Sigmoid colon (tissue), 7 donors: ENCODE measurements around the gene CFL2. TPM values are rescaled to one million over a fixed set of nuclear protein-coding genes. Genes with fewer than 3 reads are reported as not detected.

Experiments used
- DNase-seq: peaks from one replicate; pipeline ENCODE4 v3.0.0-alpha.2; 2019
- H3K27ac ChIP-seq, 4 donors: fragments of 200-600 bp; sonication (generic); one replicate each; pipeline ENCODE4 v1.5.1; 2016 to 2019; ENCODE audit warnings: mild to moderate bottlenecking in 1 of 4
- H3K27me3 ChIP-seq, 3 donors: fragments of 200-600 bp; sonication (generic); one replicate each; pipeline ENCODE4 v1.5.1; 2019; ENCODE audit warnings: mild to moderate bottlenecking in 1 of 3
- H3K36me3 ChIP-seq, 4 donors: fragments of 200-600 bp; sonication (generic); one replicate each; pipeline ENCODE4 v1.5.1; 2016 to 2019
- H3K4me1 ChIP-seq, 4 donors: fragments of 200-600 bp; sonication (generic); one replicate each; pipeline ENCODE4 v1.5.1; 2017 to 2019
- H3K4me3 ChIP-seq, 4 donors: fragments of 200-600 bp; sonication (generic); one replicate each; pipeline ENCODE4 v1.5.1; 2017 to 2019; ENCODE audit warnings: mild to moderate bottlenecking in 2 of 4, moderate library complexity in 1 of 4
- H3K9me3 ChIP-seq, 4 donors: fragments of 200-600 bp in 3 of 4; sonication (generic) in 3 of 4; one replicate each; pipeline versions ENCODE4 v1.5.1 to v1.6.1; 2013 to 2019
- CTCF ChIP-seq, 4 experiments: fragments of 450-650 bp in 3 of 4; fragments of 200-600 bp in 1 of 4; IDR thresholded peaks; one replicate each; pipeline ENCODE4 v1.5.1; 2016 to 2019; ENCODE audit warnings: antibody characterized with exemption in 4 of 4, mild to moderate bottlenecking in 3 of 4, moderate library complexity in 2 of 4
- EP300 ChIP-seq, 4 donors: sonication (generic); formaldehyde crosslinking; IDR thresholded peaks; one replicate each; pipeline ENCODE4 v1.6.1; 2017; ENCODE audit warnings: antibody characterized with exemption in 4 of 4
- POLR2A ChIP-seq, 2 donors: fragments of 450-650 bp; IDR thresholded peaks; one replicate each; pipeline ENCODE4 v1.6.1; 2016; ENCODE audit warnings: antibody characterized with exemption in 2 of 2, mild to moderate bottlenecking in 2 of 2, moderate library complexity in 2 of 2
- POLR2AphosphoS5 ChIP-seq, 4 donors: sonication (generic); formaldehyde crosslinking; IDR thresholded peaks; one replicate each; pipeline ENCODE4 v1.6.1; 2017; ENCODE audit warnings: antibody characterized with exemption in 4 of 4
- WGBS, 2 donors: extraction: QIAGEN DNeasy Blood & Tissue Kit; methylation state at CpG; one replicate each; pipeline ENCODE4 v1.1.7; 2013; 5-methylcytosine and 5-hydroxymethylcytosine counted together
- intact Hi-C: fragments of 100-400 bp; cut with DNase I; formaldehyde crosslinking; loops from one replicate; pipeline ENCODE4 v1.15.1; 2023
- polyA plus RNA-seq, 3 donors: library from polyadenylated mRNA; stranded (reverse); fragments of 200-250 nt; gene quantifications; one replicate each; pipeline ENCODE4 v1.2.3, GENCODE V29; 2013
- total RNA-seq, 4 donors: library from RNA; depleted of rRNA; stranded (reverse); fragments of >200 nt; gene quantifications; one replicate each; pipeline ENCODE4 v1.1.0, GENCODE V29; 2016
- donor health status: healthy with polysubstance abuse.
- donor health status: Bipolar disorder and iron deficiency.
- donor health status: healthy.

The CFL2 gene
- total and polyA plus RNA-seq, 7 donors = 6.0 to 380 (median 251) TPM

GRCh38 chr14:34678735-34679134, 35.7 kb downstream of the CFL2 start:
- 90 to 92% methylated on average over 8 of the region's 8 CpGs for WGBS, 2 donors

GRCh38 chr14:34678306-34678705, 36.1 kb downstream of the CFL2 start:
- Histone ChIP-seq H3K9me3 (no peaks in the 10 kb centered on the region), H3K27ac (no peak overlapping the region), H3K36me3 (no peaks in the 10 kb centered on the region), H3K4me1 (no peaks in the 10 kb centered on the region), H3K4me3 (no peak overlapping the region), H3K27me3 (no peaks in the 10 kb centered on the region)
- TF ChIP-seq POLR2AphosphoS5 (IDR thresholded peaks at IDR 0.05) (no peak), POLR2A (IDR thresholded peaks at IDR 0.05) (no peak), EP300 (IDR thresholded peaks at IDR 0.05) (no peak), CTCF (IDR thresholded peaks at IDR 0.05) (no peak)
- intact Hi-C loops = no loop called here
- WGBS, 2 donors = 84 to 87% methylated on average over 7 of the region's 7 CpGs
- DNase-seq = no peak

More at GRCh38 chr14:34678735-34679134, 35.7 kb downstream of the CFL2 start:
- Histone ChIP-seq H3K27me3 (no peaks in the 10 kb centered on the region), H3K4me3 (no peak overlapping the region), H3K9me3 (no peaks in the 10 kb centered on the region), H3K4me1 (no peaks in the 10 kb centered on the region), H3K27ac (no peak overlapping the region), H3K36me3 (no peaks in the 10 kb centered on the region)
- no peak for TF ChIP-seq POLR2AphosphoS5 (IDR thresholded peaks at IDR 0.05)
- TF ChIP-seq POLR2A (IDR thresholded peaks at IDR 0.05) = no peak
- TF ChIP-seq EP300 (IDR thresholded peaks at IDR 0.05) = no peak
- no peak for TF ChIP-seq CTCF (IDR thresholded peaks at IDR 0.05)
- no peak for DNase-seq
- intact Hi-C loops = no loop called here

GRCh38 chr14:34676516-34677211, 37.7 kb downstream of the CFL2 start:
- Histone ChIP-seq H3K27ac (no peak overlapping the region), H3K36me3 (no peaks in the 10 kb centered on the region), H3K9me3 (no peaks in the 10 kb centered on the region), H3K4me1 (no peaks in the 10 kb centered on the region), H3K27me3 (no peaks in the 10 kb centered on the region), H3K4me3 (no peak overlapping the region)
- no peak for DNase-seq
- intact Hi-C loops = no loop called here
- TF ChIP-seq POLR2A (IDR thresholded peaks at IDR 0.05) (no peak), CTCF (IDR thresholded peaks at IDR 0.05) (no peak), POLR2AphosphoS5 (IDR thresholded peaks at IDR 0.05) (no peak), EP300 (IDR thresholded peaks at IDR 0.05) (no peak)
- WGBS, 2 donors = 81 to 91% methylated on average over 7 of the region's 7 CpGs

GRCh38 chr14:34673702-34674101, 40.7 kb downstream of the CFL2 start:
- 80 to 83% methylated on average over 1 of the region's 1 CpG for WGBS, 2 donors
- DNase-seq = no peak
- TF ChIP-seq EP300 (IDR thresholded peaks at IDR 0.05) (no peak), POLR2AphosphoS5 (IDR thresholded peaks at IDR 0.05) (no peak), CTCF (IDR thresholded peaks at IDR 0.05) (no peak), POLR2A (IDR thresholded peaks at IDR 0.05) (no peak)
- no peaks in the 10 kb centered on the region for H3K36me3 ChIP-seq
- intact Hi-C loops = no loop called here
- H3K27me3 ChIP-seq = no peaks in the 10 kb centered on the region
- H3K4me3 ChIP-seq = no peak overlapping the region
- no peak overlapping the region for H3K27ac ChIP-seq
- H3K4me1 ChIP-seq = no peaks in the 10 kb centered on the region
- no peaks in the 10 kb centered on the region for H3K9me3 ChIP-seq

GRCh38 chr14:34671716-34672115, 42.7 kb downstream of the CFL2 start:
- H3K4me3 ChIP-seq = no peak overlapping the region
- DNase-seq = no peak
- no peak overlapping the region for H3K27ac ChIP-seq
- H3K27me3 ChIP-seq = no peaks in the 10 kb centered on the region
- no peaks in the 10 kb centered on the region for H3K36me3 ChIP-seq
- no peaks in the 10 kb centered on the region for H3K9me3 ChIP-seq
- TF ChIP-seq CTCF (IDR thresholded peaks at IDR 0.05) = no peak
- TF ChIP-seq POLR2AphosphoS5 (IDR thresholded peaks at IDR 0.05) = no peak
- TF ChIP-seq EP300 (IDR thresholded peaks at IDR 0.05) = no peak
- no peak for TF ChIP-seq POLR2A (IDR thresholded peaks at IDR 0.05)
- intact Hi-C loops = loop anchor here (1.0 kb wide), 1 partner anchor 52 kb away; no protein-coding TSS in a partner anchor
- 67 to 76% methylated on average over 6 of the region's 6 CpGs for WGBS, 2 donors
- no peaks in the 10 kb centered on the region for H3K4me1 ChIP-seq
